GM12878 (cell line): ENCODE data around the gene LCAT. TPM values are rescaled to one million over a fixed set of nuclear protein-coding genes. Genes with fewer than 3 reads are reported as not detected.

Experiments
- CEBPB ChIP-seq, 2 experiments: fragments of 150-350 bp in 1 of 2; IDR thresholded peaks; 2 replicates each; pipeline ENCODE4 v1.6.1; 2012 to 2014; ENCODE audit warnings: low read depth in 2 of 2, low read length in 2 of 2, borderline replicate concordance in 1 of 2, inconsistent platforms in 1 of 2
- CHD4 ChIP-seq: fragments of 200-600 bp; sonication (generic); IDR thresholded peaks from 2 replicates; pipeline ENCODE4 v1.6.1; 2016; ENCODE audit warnings: mild to moderate bottlenecking
- EP300 ChIP-seq, 2 experiments: fragments of 150-350 bp in 1 of 2; IDR thresholded peaks; 2 replicates each; pipeline ENCODE4 v1.6.1; 2011 to 2012; ENCODE audit warnings: low read depth in 2 of 2, low read length in 2 of 2, borderline replicate concordance in 1 of 2, improper control_type of control experiment in 1 of 2, inconsistent platforms in 1 of 2; ENCODE audit not compliant: control insufficient read depth in 1 of 2
- FOXK2 ChIP-seq: fragments of 450-650 bp; IDR thresholded peaks from 2 replicates; pipeline ENCODE4 v1.6.1; 2017; ENCODE audit warnings: mild to moderate bottlenecking, moderate library complexity
- GATAD2B ChIP-seq: fragments of 450-650 bp; conservative IDR thresholded peaks from 2 replicates; pipeline ENCODE4 v1.6.1; 2017; ENCODE audit warnings: low read depth, mild to moderate bottlenecking, moderate library complexity
- HCFC1 ChIP-seq: fragments of 150-350 bp; IDR thresholded peaks from 2 replicates; pipeline ENCODE4 v1.6.1; 2014; ENCODE audit warnings: low read length
- HDAC6 ChIP-seq: fragments of 200-600 bp; sonication (generic); IDR thresholded peaks from one replicate; pipeline ENCODE4 v1.8.0; 2017; ENCODE audit warnings: antibody characterized with exemption; ENCODE audit not compliant: unreplicated experiment
- JUNB ChIP-seq: IDR thresholded peaks from 2 replicates; pipeline ENCODE4 v1.6.1; 2016; ENCODE audit warnings: antibody characterized with exemption, mild to moderate bottlenecking
- JUND ChIP-seq: IDR thresholded peaks from 2 replicates; pipeline ENCODE4 v1.6.1; 2012; ENCODE audit warnings: low read depth, mild to moderate bottlenecking, low read length, improper control_type of control experiment, moderate library complexity
- MTA3 ChIP-seq: IDR thresholded peaks from 2 replicates; pipeline ENCODE4 v1.6.1; 2012; ENCODE audit warnings: low read length, inconsistent platforms, borderline replicate concordance
- MYC ChIP-seq: IDR thresholded peaks from 2 replicates; pipeline ENCODE4 v1.6.1; 2011; ENCODE audit warnings: mild to moderate bottlenecking, low read length, moderate library complexity, inconsistent platforms; ENCODE audit not compliant: insufficient read depth, insufficient replicate concordance, insufficient read length, severe bottlenecking
- NFYB ChIP-seq: IDR thresholded peaks from 2 replicates; pipeline ENCODE4 v1.6.1; 2011; ENCODE audit warnings: low read depth, mild to moderate bottlenecking, low read length, improper control_type of control experiment, moderate library complexity; ENCODE audit not compliant: insufficient read depth
- PAX8 ChIP-seq: fragments of 450-650 bp; IDR thresholded peaks from 2 replicates; pipeline ENCODE4 v1.6.1; 2017; ENCODE audit warnings: mild to moderate bottlenecking, moderate library complexity
- POLR2AphosphoS2 ChIP-seq: IDR thresholded peaks from 2 replicates; pipeline ENCODE4 v1.6.1; 2011; ENCODE audit warnings: low read depth, mild to moderate bottlenecking, low read length, improper control_type of control experiment, moderate library complexity
- SIX5 ChIP-seq: IDR thresholded peaks from 2 replicates; pipeline ENCODE4 v1.6.1; 2011; ENCODE audit warnings: mild to moderate bottlenecking, low read depth, low read length, moderate library complexity; ENCODE audit not compliant: severe bottlenecking
- SPI1 ChIP-seq: IDR thresholded peaks from 2 replicates; pipeline ENCODE4 v1.6.1; 2011; ENCODE audit warnings: low read depth, mild to moderate bottlenecking, low read length, moderate library complexity, borderline replicate concordance; ENCODE audit not compliant: insufficient read depth
- TAF1 ChIP-seq: IDR thresholded peaks from 2 replicates; pipeline ENCODE4 v1.6.1; 2011; ENCODE audit warnings: mild to moderate bottlenecking, low read depth, low read length, borderline replicate concordance
- ZNF622 ChIP-seq: fragments of 450-650 bp; IDR thresholded peaks from 2 replicates; pipeline ENCODE4 v1.6.1; 2017; ENCODE audit warnings: mild to moderate bottlenecking, inconsistent platforms
- polyA plus RNA-seq, 11 experiments: library from polyadenylated mRNA; depleted of rRNA in 4 of 11; unstranded in 6 of 11; stranded (reverse) in 5 of 11; fragments of >200 nt; fragmentation: Nextera tagmentation in 4 of 11; fragmentation: Illumina TruSeq in 1 of 11; extraction: Ambion mirVana in 4 of 11; extraction: Trizol in 1 of 11; gene quantifications; 1 replicate in 1 of 11; 2 replicates in 10 of 11; pipeline versions ENCODE4 v1.2.1 to v1.2.3, GENCODE V29; 2011 to 2016; ENCODE audit warnings: inconsistent platforms in 2 of 11, missing spikeins in 2 of 11, low read depth in 1 of 11
- total RNA-seq, 4 experiments: library from RNA; depleted of rRNA in 3 of 4; stranded (reverse); fragments of >200 nt in 3 of 4; fragmentation: Illumina TruSeq in 1 of 4; extraction: Trizol in 1 of 4; gene quantifications; 2 replicates each; pipeline versions ENCODE4 v1.2.1 to v1.2.3, GENCODE V29; 2013 to 2021
- TF ChIP-seq, protein P1 (sequence below): IDR thresholded peaks from 2 replicates; pipeline ENCODE4 v1.6.1; 2011; ENCODE audit warnings: borderline replicate concordance, low read depth, mild to moderate bottlenecking, moderate library complexity, mixed read lengths, low read length; ENCODE audit not compliant: insufficient read depth; ENCODE audit errors: extremely low read length
- TF ChIP-seq, protein P2 (sequence below), 3 experiments: IDR thresholded peaks in 2 of 3; conservative IDR thresholded peaks in 1 of 3; 2 replicates each; pipeline ENCODE4 v1.5.1; 2011; ENCODE audit warnings: low read depth in 3 of 3, low read length in 3 of 3, mild to moderate bottlenecking in 3 of 3, control low read depth in 2 of 3, moderate library complexity in 2 of 3, inconsistent platforms in 1 of 3, mixed read lengths in 1 of 3; ENCODE audit not compliant: control insufficient read depth in 2 of 3, insufficient read depth in 1 of 3; ENCODE audit errors: extremely low read depth in 1 of 3
- TF ChIP-seq, protein P3 (sequence below): IDR thresholded peaks from 2 replicates; pipeline ENCODE4 v1.6.1; 2011; ENCODE audit warnings: low read depth, low read length, improper control_type of control experiment, borderline replicate concordance
- TF ChIP-seq, protein P4 (sequence below): fragments of 450-650 bp; IDR thresholded peaks from 2 replicates; pipeline ENCODE4 v1.6.1; 2014; ENCODE audit warnings: mild to moderate bottlenecking
- TF ChIP-seq, protein P5 (sequence below): fragments of 450-650 bp; IDR thresholded peaks from 2 replicates; pipeline ENCODE4 v1.6.1; 2017; ENCODE audit warnings: low read depth, mild to moderate bottlenecking, moderate library complexity

Gene LCAT
- total and polyA plus RNA-seq, 10 of the 15 experiments (the other 5 are each of a cell fraction or from before 2014, with no cell fraction given) = 0.61 to 11.7 (median 3.3) TPM

DNA sequence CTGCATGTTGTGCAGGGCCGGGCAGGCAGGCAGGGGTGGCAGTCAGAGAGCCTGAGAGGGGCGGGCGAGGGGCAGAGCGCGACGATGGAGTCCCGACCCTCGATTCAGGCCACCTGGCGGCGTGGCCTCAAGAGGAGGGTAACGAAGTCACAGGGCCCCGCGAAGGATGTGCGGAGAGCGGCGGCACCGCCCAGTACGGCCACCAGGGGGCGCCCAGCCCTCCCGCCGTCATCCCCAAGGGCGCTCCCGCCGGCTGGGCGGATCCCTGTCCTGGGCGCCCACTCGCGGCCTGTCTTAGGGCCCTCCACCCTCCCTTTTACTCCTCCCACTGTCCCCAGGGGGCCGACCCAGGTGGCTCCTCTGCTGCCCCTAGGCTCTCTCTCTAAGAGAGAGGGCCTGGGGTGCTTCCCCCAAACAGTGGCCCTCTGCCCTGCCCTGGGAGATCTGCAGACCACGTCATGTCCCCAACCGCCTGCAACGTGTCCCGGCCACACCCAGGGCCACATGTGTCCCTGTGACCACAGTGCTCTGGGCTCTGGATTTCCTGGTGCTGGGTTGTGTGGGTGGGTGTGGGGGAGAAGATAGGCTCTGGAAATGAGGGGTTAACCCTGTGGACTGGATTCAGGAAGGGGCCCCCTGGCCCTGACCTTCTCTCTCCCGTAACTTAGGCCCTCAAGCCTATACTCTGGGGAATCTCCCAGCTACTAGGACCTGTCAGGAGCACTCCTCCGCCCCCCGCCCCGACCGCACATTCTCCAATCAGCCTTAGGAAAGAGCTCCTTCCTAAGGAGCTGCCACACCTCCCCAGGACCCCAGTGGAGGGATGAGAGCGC is 49.5 kb upstream of the LCAT start (continued):
- TF ChIP-seq, protein P1, sequence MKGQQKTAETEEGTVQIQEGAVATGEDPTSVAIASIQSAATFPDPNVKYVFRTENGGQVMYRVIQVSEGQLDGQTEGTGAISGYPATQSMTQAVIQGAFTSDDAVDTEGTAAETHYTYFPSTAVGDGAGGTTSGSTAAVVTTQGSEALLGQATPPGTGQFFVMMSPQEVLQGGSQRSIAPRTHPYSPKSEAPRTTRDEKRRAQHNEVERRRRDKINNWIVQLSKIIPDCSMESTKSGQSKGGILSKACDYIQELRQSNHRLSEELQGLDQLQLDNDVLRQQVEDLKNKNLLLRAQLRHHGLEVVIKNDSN = no peak
- TF ChIP-seq SIX5 (no peak), JUND (peak; percentile 55; the same call in 1 of the 2 replicates), PAX8 (no peak), MYC (peak; percentile 28), NFYB (no peak), POLR2AphosphoS2 (no peak), EP300 (IDR thresholded peaks at IDR 0.05; ENCODE audit: borderline replicate concordance in 1 of 2, control insufficient read depth in 1 of 2, low read depth in 2 of 2, low read length in 2 of 2) (no peak), FOXK2 (no peak), TAF1 (no peak), GATAD2B (peak; percentile 86), HDAC6 (no peak), JUNB (no peak), HCFC1 (no peak), MTA3 (no peak), ZNF622 (no peak), SPI1 (no peak), CEBPB (IDR thresholded peaks at IDR 0.05; ENCODE audit: borderline replicate concordance in 1 of 2, low read depth in 2 of 2, low read length in 2 of 2) (no peak), CHD4 (no peak)
- TF ChIP-seq, protein P2, sequence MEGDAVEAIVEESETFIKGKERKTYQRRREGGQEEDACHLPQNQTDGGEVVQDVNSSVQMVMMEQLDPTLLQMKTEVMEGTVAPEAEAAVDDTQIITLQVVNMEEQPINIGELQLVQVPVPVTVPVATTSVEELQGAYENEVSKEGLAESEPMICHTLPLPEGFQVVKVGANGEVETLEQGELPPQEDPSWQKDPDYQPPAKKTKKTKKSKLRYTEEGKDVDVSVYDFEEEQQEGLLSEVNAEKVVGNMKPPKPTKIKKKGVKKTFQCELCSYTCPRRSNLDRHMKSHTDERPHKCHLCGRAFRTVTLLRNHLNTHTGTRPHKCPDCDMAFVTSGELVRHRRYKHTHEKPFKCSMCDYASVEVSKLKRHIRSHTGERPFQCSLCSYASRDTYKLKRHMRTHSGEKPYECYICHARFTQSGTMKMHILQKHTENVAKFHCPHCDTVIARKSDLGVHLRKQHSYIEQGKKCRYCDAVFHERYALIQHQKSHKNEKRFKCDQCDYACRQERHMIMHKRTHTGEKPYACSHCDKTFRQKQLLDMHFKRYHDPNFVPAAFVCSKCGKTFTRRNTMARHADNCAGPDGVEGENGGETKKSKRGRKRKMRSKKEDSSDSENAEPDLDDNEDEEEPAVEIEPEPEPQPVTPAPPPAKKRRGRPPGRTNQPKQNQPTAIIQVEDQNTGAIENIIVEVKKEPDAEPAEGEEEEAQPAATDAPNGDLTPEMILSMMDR (IDR thresholded peaks at IDR 0.05 in 2 of 3, conservative IDR thresholded peaks at IDR 0.05 in 1 of 3; ENCODE audit: control insufficient read depth in 2 of 3, extremely low read depth in 1 of 3, insufficient read depth in 1 of 3, low read depth in 3 of 3, low read length in 3 of 3) = peak; percentile 92 to 95 (median 94)
- TF ChIP-seq, protein P3, sequence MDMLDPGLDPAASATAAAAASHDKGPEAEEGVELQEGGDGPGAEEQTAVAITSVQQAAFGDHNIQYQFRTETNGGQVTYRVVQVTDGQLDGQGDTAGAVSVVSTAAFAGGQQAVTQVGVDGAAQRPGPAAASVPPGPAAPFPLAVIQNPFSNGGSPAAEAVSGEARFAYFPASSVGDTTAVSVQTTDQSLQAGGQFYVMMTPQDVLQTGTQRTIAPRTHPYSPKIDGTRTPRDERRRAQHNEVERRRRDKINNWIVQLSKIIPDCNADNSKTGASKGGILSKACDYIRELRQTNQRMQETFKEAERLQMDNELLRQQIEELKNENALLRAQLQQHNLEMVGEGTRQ = no peak
- TF ChIP-seq, protein P4, sequence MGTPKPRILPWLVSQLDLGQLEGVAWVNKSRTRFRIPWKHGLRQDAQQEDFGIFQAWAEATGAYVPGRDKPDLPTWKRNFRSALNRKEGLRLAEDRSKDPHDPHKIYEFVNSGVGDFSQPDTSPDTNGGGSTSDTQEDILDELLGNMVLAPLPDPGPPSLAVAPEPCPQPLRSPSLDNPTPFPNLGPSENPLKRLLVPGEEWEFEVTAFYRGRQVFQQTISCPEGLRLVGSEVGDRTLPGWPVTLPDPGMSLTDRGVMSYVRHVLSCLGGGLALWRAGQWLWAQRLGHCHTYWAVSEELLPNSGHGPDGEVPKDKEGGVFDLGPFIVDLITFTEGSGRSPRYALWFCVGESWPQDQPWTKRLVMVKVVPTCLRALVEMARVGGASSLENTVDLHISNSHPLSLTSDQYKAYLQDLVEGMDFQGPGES = no peak
- TF ChIP-seq, protein P5, sequence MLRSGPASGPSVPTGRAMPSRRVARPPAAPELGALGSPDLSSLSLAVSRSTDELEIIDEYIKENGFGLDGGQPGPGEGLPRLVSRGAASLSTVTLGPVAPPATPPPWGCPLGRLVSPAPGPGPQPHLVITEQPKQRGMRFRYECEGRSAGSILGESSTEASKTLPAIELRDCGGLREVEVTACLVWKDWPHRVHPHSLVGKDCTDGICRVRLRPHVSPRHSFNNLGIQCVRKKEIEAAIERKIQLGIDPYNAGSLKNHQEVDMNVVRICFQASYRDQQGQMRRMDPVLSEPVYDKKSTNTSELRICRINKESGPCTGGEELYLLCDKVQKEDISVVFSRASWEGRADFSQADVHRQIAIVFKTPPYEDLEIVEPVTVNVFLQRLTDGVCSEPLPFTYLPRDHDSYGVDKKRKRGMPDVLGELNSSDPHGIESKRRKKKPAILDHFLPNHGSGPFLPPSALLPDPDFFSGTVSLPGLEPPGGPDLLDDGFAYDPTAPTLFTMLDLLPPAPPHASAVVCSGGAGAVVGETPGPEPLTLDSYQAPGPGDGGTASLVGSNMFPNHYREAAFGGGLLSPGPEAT = 0 out of 2 replicates have a peak, but pooled peaks have one; percentile 12
